ENCODE results near the gene MAPKAPK5. TPM values are rescaled to one million over a fixed set of nuclear protein-coding genes. Genes with fewer than 3 reads are reported as not detected.

MAPKAPK5 gene
- total RNA-seq, 2 donors from 2014 or later: 48.5 to 80.6 TPM

DNA sequence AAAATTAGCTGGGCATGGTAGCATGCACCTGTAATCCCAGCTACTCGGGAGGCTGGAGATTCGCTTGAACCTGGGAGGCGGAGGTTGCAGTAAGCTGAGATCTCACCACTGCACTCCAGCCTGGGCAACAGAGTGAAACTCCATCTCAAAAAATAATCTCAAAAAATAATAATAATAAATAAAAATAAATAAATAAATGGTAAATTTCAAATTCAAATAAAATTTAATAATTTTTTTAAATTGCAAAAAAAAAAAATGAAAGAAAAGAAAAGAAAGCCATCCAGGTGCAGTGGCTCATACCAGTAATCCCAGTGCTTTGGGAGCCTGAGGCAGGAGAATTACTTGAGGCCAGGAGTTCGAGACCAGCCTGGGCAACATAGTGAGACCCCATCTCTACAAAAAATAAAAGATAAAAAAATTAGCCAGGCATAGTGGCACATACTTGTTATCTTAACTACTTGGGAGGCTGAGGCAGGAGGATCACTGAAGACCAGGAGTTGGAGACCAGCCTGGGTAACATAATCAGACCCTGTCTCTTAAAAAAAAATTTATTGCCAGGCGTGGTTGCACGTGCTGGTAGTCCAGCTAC, 38.9 kb upstream of the MAPKAPK5 start:
- intact Hi-C loops (cut with DNase I): no loop called here
- Histone ChIP-seq H3K36me3 (peaks cover 8 to 22% of the 10 kb centered on the region in 2 donors), H3K4me3 (no peak overlapping the region), H3K9me3 (no peaks in the 10 kb centered on the region), H3K27ac (no peak overlapping the region), H3K4me1 (replicated peaks) (no peaks in the 10 kb centered on the region), H3K27me3 (replicated peaks; ENCODE audit: insufficient read depth) (no peaks in the 10 kb centered on the region)
- no peak for DNase-seq (ENCODE audit: low spot score)
- no peak for TF ChIP-seq POLR2A (IDR thresholded peaks at IDR 0.05)
- TF ChIP-seq, protein P1, sequence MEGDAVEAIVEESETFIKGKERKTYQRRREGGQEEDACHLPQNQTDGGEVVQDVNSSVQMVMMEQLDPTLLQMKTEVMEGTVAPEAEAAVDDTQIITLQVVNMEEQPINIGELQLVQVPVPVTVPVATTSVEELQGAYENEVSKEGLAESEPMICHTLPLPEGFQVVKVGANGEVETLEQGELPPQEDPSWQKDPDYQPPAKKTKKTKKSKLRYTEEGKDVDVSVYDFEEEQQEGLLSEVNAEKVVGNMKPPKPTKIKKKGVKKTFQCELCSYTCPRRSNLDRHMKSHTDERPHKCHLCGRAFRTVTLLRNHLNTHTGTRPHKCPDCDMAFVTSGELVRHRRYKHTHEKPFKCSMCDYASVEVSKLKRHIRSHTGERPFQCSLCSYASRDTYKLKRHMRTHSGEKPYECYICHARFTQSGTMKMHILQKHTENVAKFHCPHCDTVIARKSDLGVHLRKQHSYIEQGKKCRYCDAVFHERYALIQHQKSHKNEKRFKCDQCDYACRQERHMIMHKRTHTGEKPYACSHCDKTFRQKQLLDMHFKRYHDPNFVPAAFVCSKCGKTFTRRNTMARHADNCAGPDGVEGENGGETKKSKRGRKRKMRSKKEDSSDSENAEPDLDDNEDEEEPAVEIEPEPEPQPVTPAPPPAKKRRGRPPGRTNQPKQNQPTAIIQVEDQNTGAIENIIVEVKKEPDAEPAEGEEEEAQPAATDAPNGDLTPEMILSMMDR (IDR thresholded peaks at IDR 0.05): no peak
- no peak for TF ChIP-seq POLR2AphosphoS5 (IDR thresholded peaks at IDR 0.05)
- WGBS: 87% methylated on average over 6 of the region's 6 CpGs

DNA sequence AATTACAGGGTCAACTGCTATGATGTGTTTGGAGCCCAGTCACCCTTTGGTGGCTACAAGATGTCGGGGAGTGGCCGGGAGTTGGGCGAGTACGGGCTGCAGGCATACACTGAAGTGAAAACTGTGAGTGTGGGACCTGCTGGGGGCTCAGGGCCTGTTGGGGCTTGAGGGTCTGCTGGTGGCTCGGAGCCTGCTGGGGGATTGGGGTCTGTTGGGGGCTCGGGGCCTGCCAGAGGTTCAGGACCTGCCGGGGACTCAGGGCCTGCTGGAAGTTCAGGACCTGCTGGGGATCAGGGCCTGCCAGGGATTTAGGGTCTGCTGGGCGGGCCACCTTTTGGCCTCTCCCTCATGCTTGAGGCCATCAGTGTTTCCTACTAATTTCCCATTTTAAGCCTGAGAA, 38.2 kb upstream of the MAPKAPK5 start:
- Histone ChIP-seq H3K4me3 (no peak overlapping the region), H3K27ac (no peak overlapping the region), H3K27me3 (replicated peaks; ENCODE audit: insufficient read depth) (no peaks in the 10 kb centered on the region), H3K9me3 (no peaks in the 10 kb centered on the region), H3K4me1 (replicated peaks) (no peaks in the 10 kb centered on the region), H3K36me3 (peaks cover 8 to 16% of the 10 kb centered on the region in 2 donors)
- no peak for DNase-seq (ENCODE audit: low spot score)
- intact Hi-C loops (cut with DNase I): no loop called here
- TF ChIP-seq, protein P1 (IDR thresholded peaks at IDR 0.05): no peak
- TF ChIP-seq POLR2A (IDR thresholded peaks at IDR 0.05) (no peak), POLR2AphosphoS5 (IDR thresholded peaks at IDR 0.05) (no peak)
- WGBS: 93% methylated on average over 8 of the region's 8 CpGs

DNA sequence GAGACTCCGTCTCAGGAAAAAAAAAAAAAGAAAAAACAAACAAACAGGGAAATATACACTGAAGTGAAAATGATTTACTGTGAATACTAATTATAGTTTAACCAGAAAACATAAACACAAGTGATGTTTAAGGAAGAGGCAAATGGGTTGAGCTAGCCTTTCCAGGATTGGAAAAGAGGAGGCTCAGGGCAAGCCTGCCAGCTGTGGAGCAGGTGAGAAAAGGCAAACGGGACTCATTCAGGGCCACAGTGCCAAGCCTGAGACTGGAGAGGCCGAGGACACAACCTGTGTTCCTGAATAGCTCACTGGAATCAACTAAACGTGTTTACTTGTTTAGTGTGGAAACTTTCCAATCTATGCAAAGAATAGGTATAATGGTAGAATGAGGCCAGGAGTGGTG, 35.7 kb upstream of the MAPKAPK5 start:
- H3K27ac ChIP-seq: no peak overlapping the region
- peaks cover 0 to 17% of the 10 kb centered on the region in 2 donors for H3K36me3 ChIP-seq
- intact Hi-C loops (cut with DNase I): no loop called here
- H3K4me3 ChIP-seq: no peak overlapping the region
- no peaks in the 10 kb centered on the region for H3K9me3 ChIP-seq
- no peaks in the 10 kb centered on the region for H3K27me3 ChIP-seq (replicated peaks; ENCODE audit: insufficient read depth)
- 77% methylated on average over 4 of the region's 4 CpGs for WGBS
- no peaks in the 10 kb centered on the region for H3K4me1 ChIP-seq (replicated peaks)
- TF ChIP-seq POLR2A (IDR thresholded peaks at IDR 0.05): no peak
- TF ChIP-seq, protein P1 (IDR thresholded peaks at IDR 0.05): no peak
- DNase-seq (ENCODE audit: low spot score): no peak

DNA sequence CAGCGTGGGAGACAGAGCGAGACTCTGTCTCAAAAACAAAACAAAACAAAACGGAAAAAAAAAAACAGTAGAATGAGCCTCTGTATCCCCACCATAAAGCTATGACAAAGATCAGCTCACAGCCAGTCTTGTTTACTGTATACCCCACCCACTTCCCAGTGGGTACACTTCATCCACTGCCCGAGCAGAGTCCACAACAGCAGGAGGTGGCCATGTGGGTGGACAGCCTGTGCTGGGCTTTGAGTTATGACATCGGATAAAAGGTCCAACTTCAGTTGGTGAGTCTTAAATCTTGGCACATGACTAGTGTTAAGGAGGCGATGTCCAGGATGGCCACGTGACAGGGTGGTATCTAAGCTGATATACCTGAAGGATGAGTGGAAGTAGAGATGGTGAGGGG, 34.8 kb upstream of the MAPKAPK5 start:
- no peak for DNase-seq (ENCODE audit: low spot score)
- intact Hi-C loops (cut with DNase I): no loop called here
- whole genome bisulfite sequencing: 89% methylated on average over 7 of the region's 7 CpGs
- Histone ChIP-seq H3K4me1 (replicated peaks) (no peaks in the 10 kb centered on the region), H3K27me3 (replicated peaks; ENCODE audit: insufficient read depth) (no peaks in the 10 kb centered on the region), H3K36me3 (peaks cover 0 to 13% of the 10 kb centered on the region in 2 donors), H3K9me3 (no peaks in the 10 kb centered on the region), H3K4me3 (no peak overlapping the region), H3K27ac (no peak overlapping the region)
- TF ChIP-seq, protein P1 (IDR thresholded peaks at IDR 0.05): no peak
- TF ChIP-seq POLR2A (IDR thresholded peaks at IDR 0.05) (no peak), POLR2AphosphoS5 (IDR thresholded peaks at IDR 0.05) (no peak)
